GM18907 (cell line): ENCODE measurements around the gene TRAPPC4.
A peak's percentile ranks its signal among the peaks of the same experiment; 100 is the strongest.
"Not testable (repeated sequence)": the region's sequence is repeated elsewhere in the genome, so short reads cannot be mapped to it uniquely, and the experiment has no call there.

Experiments
- ATAC-seq: cut with Tn5 transposase; IDR thresholded peaks from one replicate; pipeline ENCODE4 v1.9.1; 2021; ENCODE audit warnings: mild to moderate bottlenecking, moderate library complexity; ENCODE audit not compliant: unreplicated experiment

Gene TRAPPC4

GRCh38 chr11:119030329-119031047 lies 11.9 kb downstream of the TRAPPC4 start, which contains the start of gene SLC37A4:
TSS of gene SLC37A4 (minus strand) at chr11:119030877.
- ATAC-seq, result peak; percentile 88

GRCh38 chr11:119031912-119032280 lies 13.3 kb downstream of the TRAPPC4 start:
- no peak for ATAC-seq

GRCh38 chr11:119033421-119033820 lies 14.9 kb downstream of the TRAPPC4 start:
- ATAC-seq, result not testable (repeated sequence)

GRCh38 chr11:119034813-119035212 lies 16.2 kb downstream of the TRAPPC4 start:
- no peak for ATAC-seq

GRCh38 chr11:119038884-119039283 lies 20.3 kb downstream of the TRAPPC4 start:
- no peak for ATAC-seq

- not testable (repeated sequence) for ATAC-seq
These were observed 20.9 kb downstream of the TRAPPC4 start for GRCh38 chr11:119039471-119039870.

- no peak for ATAC-seq
These were observed 23.4 kb downstream of the TRAPPC4 start for GRCh38 chr11:119041821-119042514.

GRCh38 chr11:119042927-119043326 lies 24.4 kb downstream of the TRAPPC4 start:
- no peak for ATAC-seq

GRCh38 chr11:119044708-119045107 lies 26.1 kb downstream of the TRAPPC4 start:
- ATAC-seq, result no peak

GRCh38 chr11:119046489-119046888 lies 27.9 kb downstream of the TRAPPC4 start:
- ATAC-seq, result no peak

- ATAC-seq, result no peak
These were observed 28.6 kb downstream of the TRAPPC4 start for GRCh38 chr11:119047205-119047604.

GRCh38 chr11:119048644-119049043 lies 30.1 kb downstream of the TRAPPC4 start:
- ATAC-seq, result no peak

- ATAC-seq, result no peak
These were observed 30.5 kb downstream of the TRAPPC4 start for GRCh38 chr11:119049081-119049480.

GRCh38 chr11:119051440-119052162 lies 33.0 kb downstream of the TRAPPC4 start:
- peak; percentile 53 for ATAC-seq

- no peak for ATAC-seq
These were observed 33.7 kb downstream of the TRAPPC4 start for GRCh38 chr11:119052163-119052814.

GRCh38 chr11:119054418-119054817 lies 35.9 kb downstream of the TRAPPC4 start:
- no peak for ATAC-seq

GRCh38 chr11:119055901-119056300 lies 37.3 kb downstream of the TRAPPC4 start:
- ATAC-seq, result no peak

- peak; percentile 22 for ATAC-seq
These were observed 37.9 kb downstream of the TRAPPC4 start for GRCh38 chr11:119056421-119056999.

GRCh38 chr11:119057000-119057769 lies 38.6 kb downstream of the TRAPPC4 start, which contains the start of gene HYOU1:
TSS of gene HYOU1 (minus strand) at chr11:119057205. CDS start at chr11:119056160, 1,045 bp downstream.
- ATAC-seq, result peak; percentile 87

GRCh38 chr11:119059128-119059527 lies 40.6 kb downstream of the TRAPPC4 start:
- ATAC-seq, result not testable (repeated sequence)
